IMR-90 (cell line): ENCODE measurements around the gene CRYBA2. TPM values are rescaled to one million over a fixed set of nuclear protein-coding genes. Genes with fewer than 3 reads are reported as not detected.

Experiments used
- ATAC-seq: fragments of 200-7000 bp; cut with Tn5 transposase; 2 replicates; pipeline ENCODE4 v1.9.1; 2020; ENCODE audit warnings: low read depth, mild to moderate bottlenecking, moderate library complexity
- BruUV-seq: library from RNA; stranded (reverse); fragments of 400-500 nt; replicated peaks from 2 replicates; lab custom pipeline; 2021; lab: Mats Ljungman, UMichigan
- CTCF ChIA-PET: fragments of 300-600 bp; formaldehyde crosslinking; extraction: SDS; loops from one replicate; lab custom pipeline; 2021; ENCODE audit warnings: antibody characterized with exemption; lab: Yijun Ruan, JAX
- POLR2A ChIA-PET: fragments of 300-600 bp; sonication (Branson Sonifier 250); formaldehyde crosslinking; loops from one replicate; lab custom pipeline; 2022; ENCODE audit warnings: antibody characterized with exemption; ENCODE audit not compliant: unreplicated experiment; lab: Charles Lee
- DNase-seq: peaks from one replicate; pipeline ENCODE4 v3.0.0; 2013
- H2AFZ ChIP-seq: replicated peaks from 2 replicates; pipeline ENCODE3; 2013; ENCODE audit warnings: low read length, mild to moderate bottlenecking; ENCODE audit not compliant: poor library complexity
- H2AK5ac ChIP-seq: 2 replicates; pipeline ENCODE4 v1.6.1; 2013; ENCODE audit warnings: low read depth, low read length, inconsistent platforms
- H2AK9ac ChIP-seq: replicated peaks from 2 replicates; pipeline ENCODE3; 2013; ENCODE audit warnings: mild to moderate bottlenecking, low read depth, low read length, moderate library complexity; ENCODE audit not compliant: poor library complexity
- H2BK120ac ChIP-seq: 2 replicates; pipeline ENCODE4 v1.6.1; 2013; ENCODE audit warnings: low read depth, low read length, inconsistent platforms
- H2BK15ac ChIP-seq: 3 replicates; pipeline ENCODE4 v1.6.1; 2013; ENCODE audit warnings: low read depth, low read length, inconsistent platforms
- H2BK20ac ChIP-seq: 2 replicates; pipeline ENCODE4 v1.6.1; 2013; ENCODE audit warnings: low read depth, mild to moderate bottlenecking, inconsistent platforms, low read length, moderate library complexity
- H2BK5ac ChIP-seq: 2 replicates; pipeline ENCODE4 v1.6.1; 2013; ENCODE audit warnings: mild to moderate bottlenecking, low read depth, low read length, inconsistent platforms; ENCODE audit not compliant: poor library complexity, severe bottlenecking
- H3K14ac ChIP-seq: replicated peaks from 2 replicates; pipeline ENCODE4 v1.6.1; 2013; ENCODE audit warnings: low read depth, low read length, inconsistent platforms
- H3K18ac ChIP-seq: 2 replicates; pipeline ENCODE4 v1.6.1; 2013; ENCODE audit warnings: low read depth, low read length, control low read depth
- H3K23ac ChIP-seq: 2 replicates; pipeline ENCODE4 v1.6.1; 2013; ENCODE audit warnings: low read depth, low read length, inconsistent platforms
- H3K27ac ChIP-seq: 2 replicates; pipeline ENCODE4 v1.5.1; 2013; ENCODE audit warnings: mild to moderate bottlenecking, control low read depth, low read length; ENCODE audit not compliant: insufficient read depth
- H3K27me3 ChIP-seq: 2 replicates; pipeline ENCODE4 v1.6.1; 2013; ENCODE audit warnings: low read length; ENCODE audit not compliant: control insufficient read depth, insufficient read depth
- H3K36me3 ChIP-seq: 2 replicates; pipeline ENCODE4 v1.6.1; 2013; ENCODE audit warnings: low read length, mixed read lengths; ENCODE audit not compliant: control insufficient read depth, insufficient read depth
- H3K4ac ChIP-seq: 2 replicates; pipeline ENCODE4 v1.6.1; 2013; ENCODE audit warnings: low read depth, low read length, inconsistent platforms
- H3K4me1 ChIP-seq: 2 replicates; pipeline ENCODE4 v1.6.1; 2013; ENCODE audit warnings: low read length, mixed read lengths; ENCODE audit not compliant: control insufficient read depth, insufficient read depth
- H3K4me2 ChIP-seq: 2 replicates; pipeline ENCODE4 v1.6.1; 2013; ENCODE audit warnings: low read depth, mild to moderate bottlenecking, control low read depth, low read length, moderate library complexity
- H3K4me3 ChIP-seq: 2 replicates; pipeline ENCODE4 v1.5.1; 2013; ENCODE audit warnings: low read depth, mild to moderate bottlenecking, control low read depth, low read length, moderate library complexity; ENCODE audit not compliant: insufficient read depth
- H3K56ac ChIP-seq: 2 replicates; pipeline ENCODE4 v1.6.1; 2013; ENCODE audit warnings: low read length, inconsistent platforms; ENCODE audit not compliant: insufficient read depth; ENCODE audit errors: extremely low read depth
- H3K79me1 ChIP-seq, 2 experiments: 2 replicates each; pipeline ENCODE4 v1.6.1; 2013; ENCODE audit warnings: low read length in 2 of 2, inconsistent platforms in 1 of 2, low read depth in 1 of 2
- H3K9ac ChIP-seq: 2 replicates; pipeline ENCODE4 v1.6.1; 2013; ENCODE audit warnings: low read depth, low read length, control low read depth
- H3K9me1 ChIP-seq: 2 replicates; pipeline ENCODE4 v1.6.1; 2013; ENCODE audit warnings: low read length, inconsistent platforms; ENCODE audit not compliant: insufficient read depth
- H3K9me3 ChIP-seq: 2 replicates; pipeline ENCODE4 v1.6.1; 2013; ENCODE audit warnings: low read length; ENCODE audit not compliant: control insufficient read depth, insufficient read depth
- H4K20me1 ChIP-seq: 2 replicates; pipeline ENCODE4 v1.6.1; 2013; ENCODE audit warnings: low read length, inconsistent platforms; ENCODE audit not compliant: insufficient read depth
- H4K5ac ChIP-seq: 2 replicates; pipeline ENCODE4 v1.6.1; 2013; ENCODE audit warnings: mild to moderate bottlenecking, low read depth, low read length, control low read depth
- H4K8ac ChIP-seq, 2 experiments: 2 replicates each; pipeline ENCODE4 v1.6.1; 2013; ENCODE audit warnings: low read depth in 2 of 2, low read length in 2 of 2, control low read depth in 1 of 2, inconsistent platforms in 1 of 2
- H4K91ac ChIP-seq: 2 replicates; pipeline ENCODE4 v1.6.1; 2013; ENCODE audit warnings: low read depth, low read length, inconsistent platforms; ENCODE audit not compliant: insufficient read depth
- MXI1 ChIP-seq: IDR thresholded peaks from 2 replicates; pipeline ENCODE4 v1.6.1; 2012; ENCODE audit warnings: low read depth, mild to moderate bottlenecking, low read length, moderate library complexity, borderline replicate concordance
- WGBS, 2 experiments: methylation state at CpG; one replicate each; pipeline versions ENCODE4 v1.1.5 to v1.1.7; 2013; ENCODE audit warnings: missing lambda C conversion rate in 2 of 2; ENCODE audit not compliant: insufficient read length in 1 of 2; ENCODE audit errors: extremely low coverage in 2 of 2; 5-methylcytosine and 5-hydroxymethylcytosine counted together
- dilution Hi-C: fragments of 300-500 bp; cut with HindIII; formaldehyde crosslinking; loops from one replicate; pipeline ENCODE4 v1.14.3; 2018; ENCODE audit warnings: low sequenced_read_pairs; ENCODE audit not compliant: unreplicated experiment
- in situ Hi-C: fragments of 300-500 bp; cut with MboI; formaldehyde crosslinking; loops from 3 replicates; pipeline ENCODE4 v1.14.3; 2019; ENCODE audit warnings: low sequenced_read_pairs, inconsistent platforms, mixed read lengths
- intact Hi-C: fragments of 100-400 bp; cut with micrococcal nuclease; formaldehyde crosslinking; loops from 2 replicates; pipeline ENCODE4 v1.10.0; 2022
- polyA plus RNA-seq, 3 experiments: library from polyadenylated mRNA; depleted of rRNA; stranded (reverse); fragments of >200 nt; gene quantifications; 2 replicates each; pipeline ENCODE4 v1.2.3, GENCODE V29; 2012; ENCODE audit warnings: low replicate concordance in 1 of 3
- total RNA-seq: library from RNA; depleted of rRNA; stranded (reverse); fragments of >200 nt; gene quantifications from 2 replicates; pipeline ENCODE4 v1.2.3, GENCODE V29; 2012
- TF ChIP-seq, protein P1 (sequence below): fragments of 150-350 bp; IDR thresholded peaks from 2 replicates; pipeline ENCODE4 v1.6.1; 2016; ENCODE audit warnings: low read depth, mild to moderate bottlenecking, low read length, moderate library complexity, borderline replicate concordance

Gene CRYBA2
- total and polyA plus RNA-seq, 2 of the 4 experiments (the other 2 are of a cell fraction), result not detected

DNA sequence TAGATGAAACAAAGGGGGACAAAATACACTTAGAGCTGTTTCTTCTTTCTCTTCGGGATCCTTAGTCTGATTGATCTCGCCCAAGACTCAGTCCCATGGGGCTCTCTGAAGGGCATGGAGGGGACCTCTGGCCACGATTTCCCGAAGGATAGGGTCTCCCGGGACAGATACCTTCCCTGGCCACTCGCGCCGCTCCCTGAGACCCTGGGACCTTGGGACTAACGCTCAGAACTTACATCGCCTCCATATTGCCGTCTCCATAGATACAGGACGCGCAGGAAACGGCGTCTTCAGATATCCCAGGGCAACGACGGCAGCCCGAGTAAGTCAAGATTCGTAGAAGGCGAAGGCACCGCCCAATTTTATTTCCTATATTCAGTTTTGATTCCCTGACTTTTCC lies 48.0 kb upstream of the CRYBA2 start, which contains the start of gene CFAP65:
CFAP65 (minus strand) TSS at position 265 of the 400 bp plus-strand sequence. CDS start 2,468 bp downstream, outside the sequence.
- Histone ChIP-seq H3K79me1 (no peaks in the 10 kb centered on the region), H3K36me3 (no peaks in the 10 kb centered on the region), H3K56ac (no peak within 1 kb of the TSS), H4K20me1 (no peaks in the 10 kb centered on the region), H2BK5ac (no peak within 1 kb of the TSS), H3K4me2 (peak within 1 kb of the TSS; percentile 95), H2BK20ac (no peak within 1 kb of the TSS), H4K91ac (no peak within 1 kb of the TSS), H3K9me1 (no peaks in the 10 kb centered on the region), H3K9ac (no peak within 1 kb of the TSS), H3K9me3 (no peaks in the 10 kb centered on the region), H2AK9ac (no peak within 1 kb of the TSS), H4K8ac (no peak within 1 kb of the TSS), H2AK5ac (no peak within 1 kb of the TSS), H3K27ac (no peak within 1 kb of the TSS), H4K5ac (no peak within 1 kb of the TSS), H2AFZ (peak within 1 kb of the TSS; percentile 86), H3K23ac (no peak within 1 kb of the TSS), H3K4ac (no peak within 1 kb of the TSS), H3K18ac (no peak within 1 kb of the TSS), H3K14ac (no peak within 1 kb of the TSS), H2BK120ac (no peak within 1 kb of the TSS), H3K4me3 (peak within 1 kb of the TSS; percentile 62), H3K27me3 (peaks cover 37% of the 10 kb centered on the region), H2BK15ac (no peak within 1 kb of the TSS), H3K4me1 (no peaks in the 10 kb centered on the region)
- ATAC-seq (peak; percentile 89), DNase-seq (peak; percentile 58)
- in situ Hi-C loops, result no loop called here
- 0% methylated on average over 19 of the region's 21 CpGs; no CpG with 5 or more reads in 1 of the 2 experiments for WGBS, 2 experiments
- intact Hi-C loops, result no loop called here
- POLR2A ChIA-PET, result no interaction called here
- TF ChIP-seq, protein P1, sequence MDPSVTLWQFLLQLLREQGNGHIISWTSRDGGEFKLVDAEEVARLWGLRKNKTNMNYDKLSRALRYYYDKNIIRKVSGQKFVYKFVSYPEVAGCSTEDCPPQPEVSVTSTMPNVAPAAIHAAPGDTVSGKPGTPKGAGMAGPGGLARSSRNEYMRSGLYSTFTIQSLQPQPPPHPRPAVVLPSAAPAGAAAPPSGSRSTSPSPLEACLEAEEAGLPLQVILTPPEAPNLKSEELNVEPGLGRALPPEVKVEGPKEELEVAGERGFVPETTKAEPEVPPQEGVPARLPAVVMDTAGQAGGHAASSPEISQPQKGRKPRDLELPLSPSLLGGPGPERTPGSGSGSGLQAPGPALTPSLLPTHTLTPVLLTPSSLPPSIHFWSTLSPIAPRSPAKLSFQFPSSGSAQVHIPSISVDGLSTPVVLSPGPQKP, result no peak
- peak; percentile 53; the same call in 1 of the 2 replicates for TF ChIP-seq MXI1
- dilution Hi-C loops, result no loop called here
- CTCF ChIA-PET, result interaction anchor here (0.7 to 1.0 kb wide), 2 partner anchors 11 to 79 kb away, joined by 3 to 4 read pairs; no protein-coding TSS in a partner anchor
- no TSS peak for BruUV-seq
